ENCODE data around the gene SGIP1. TPM values are rescaled to one million over a fixed set of nuclear protein-coding genes. Genes with fewer than 3 reads are reported as not detected.

Gene SGIP1
- total RNA-seq, 2 donors from 2014 or later: 1.3 to 6.2 TPM

- DNase-seq (ENCODE audit: low spot score): no peak
- no peaks in the 10 kb centered on the region for H3K4me1 ChIP-seq
- no peaks in the 10 kb centered on the region for H3K27me3 ChIP-seq
- TF ChIP-seq CTCF (IDR thresholded peaks at IDR 0.05): peak; percentile 40 to 71
- H3K9me3 ChIP-seq: no peaks in the 10 kb centered on the region
- H3K27ac ChIP-seq: no peak overlapping the region
- no peaks in the 10 kb centered on the region for H3K36me3 ChIP-seq
- H3K4me3 ChIP-seq: no peak overlapping the region
Measured at GRCh38 chr1:66503841-66504470, 30.0 kb upstream of the SGIP1 start.

GRCh38 chr1:66505671-66506392 lies 28.1 kb upstream of the SGIP1 start:
- H3K9me3 ChIP-seq: no peaks in the 10 kb centered on the region
- no peaks in the 10 kb centered on the region for H3K36me3 ChIP-seq
- H3K27me3 ChIP-seq: no peaks in the 10 kb centered on the region
- no peak for DNase-seq (ENCODE audit: low spot score)
- no peaks in the 10 kb centered on the region for H3K4me1 ChIP-seq
- no peak for TF ChIP-seq CTCF (IDR thresholded peaks at IDR 0.05)
- H3K4me3 ChIP-seq: no peak overlapping the region
- H3K27ac ChIP-seq: no peak overlapping the region

- TF ChIP-seq CTCF (IDR thresholded peaks at IDR 0.05): no peak
- no peak for DNase-seq (ENCODE audit: low spot score)
- Histone ChIP-seq H3K4me3 (no peak overlapping the region), H3K27ac (no peak overlapping the region), H3K36me3 (no peaks in the 10 kb centered on the region), H3K4me1 (no peaks in the 10 kb centered on the region), H3K9me3 (no peaks in the 10 kb centered on the region), H3K27me3 (no peaks in the 10 kb centered on the region)
Measured at GRCh38 chr1:66506393-66506687, 27.6 kb upstream of the SGIP1 start.

- no peak for DNase-seq (ENCODE audit: low spot score)
- H3K4me3 ChIP-seq: no peak overlapping the region
- no peaks in the 10 kb centered on the region for H3K27me3 ChIP-seq
- H3K4me1 ChIP-seq: no peaks in the 10 kb centered on the region
- no peak for TF ChIP-seq CTCF (IDR thresholded peaks at IDR 0.05)
- H3K36me3 ChIP-seq: no peaks in the 10 kb centered on the region
- no peak overlapping the region for H3K27ac ChIP-seq
- H3K9me3 ChIP-seq: no peaks in the 10 kb centered on the region
Measured at GRCh38 chr1:66506991-66507390, 27.0 kb upstream of the SGIP1 start.

GRCh38 chr1:66510407-66510806 lies 23.5 kb upstream of the SGIP1 start:
- H3K4me3 ChIP-seq: no peak overlapping the region
- no peak for DNase-seq (ENCODE audit: low spot score)
- H3K27me3 ChIP-seq: no peaks in the 10 kb centered on the region
- no peak for TF ChIP-seq CTCF (IDR thresholded peaks at IDR 0.05)
- no peaks in the 10 kb centered on the region for H3K9me3 ChIP-seq
- H3K36me3 ChIP-seq: no peaks in the 10 kb centered on the region
- no peak overlapping the region for H3K27ac ChIP-seq
- H3K4me1 ChIP-seq: no peaks in the 10 kb centered on the region

DNA sequence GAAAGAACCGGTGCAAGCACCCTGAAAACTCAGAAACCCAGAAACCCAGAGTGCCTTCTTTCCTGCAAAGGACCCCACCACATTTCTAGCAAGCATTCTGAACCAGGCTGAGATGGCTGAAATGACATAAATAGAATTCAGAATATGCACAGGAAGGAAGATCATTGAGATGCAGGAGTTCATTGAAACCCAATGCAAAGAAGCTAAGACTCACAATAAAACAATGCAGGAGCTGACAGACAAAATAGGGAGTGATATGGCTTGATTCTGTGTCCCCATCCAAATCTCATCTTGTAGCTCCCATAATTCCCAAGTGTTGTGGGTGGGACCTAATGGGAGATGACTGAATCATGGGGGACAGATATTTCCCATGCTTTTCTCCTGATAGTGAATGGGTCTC lies 22.8 kb upstream of the SGIP1 start:
- Histone ChIP-seq H3K36me3 (no peaks in the 10 kb centered on the region), H3K9me3 (no peaks in the 10 kb centered on the region), H3K27me3 (no peaks in the 10 kb centered on the region), H3K4me3 (no peak overlapping the region), H3K27ac (no peak overlapping the region), H3K4me1 (no peaks in the 10 kb centered on the region)
- DNase-seq (ENCODE audit: low spot score): no peak
- TF ChIP-seq CTCF (IDR thresholded peaks at IDR 0.05): no peak
